Measurements from ENCODE around the gene SETD1B.
A peak's percentile ranks its signal among the peaks of the same experiment; 100 is the strongest.
"Not testable (repeated sequence)": the region's sequence is repeated elsewhere in the genome, so short reads cannot be mapped to it uniquely, and the experiment has no call there.

The SETD1B gene

DNA sequence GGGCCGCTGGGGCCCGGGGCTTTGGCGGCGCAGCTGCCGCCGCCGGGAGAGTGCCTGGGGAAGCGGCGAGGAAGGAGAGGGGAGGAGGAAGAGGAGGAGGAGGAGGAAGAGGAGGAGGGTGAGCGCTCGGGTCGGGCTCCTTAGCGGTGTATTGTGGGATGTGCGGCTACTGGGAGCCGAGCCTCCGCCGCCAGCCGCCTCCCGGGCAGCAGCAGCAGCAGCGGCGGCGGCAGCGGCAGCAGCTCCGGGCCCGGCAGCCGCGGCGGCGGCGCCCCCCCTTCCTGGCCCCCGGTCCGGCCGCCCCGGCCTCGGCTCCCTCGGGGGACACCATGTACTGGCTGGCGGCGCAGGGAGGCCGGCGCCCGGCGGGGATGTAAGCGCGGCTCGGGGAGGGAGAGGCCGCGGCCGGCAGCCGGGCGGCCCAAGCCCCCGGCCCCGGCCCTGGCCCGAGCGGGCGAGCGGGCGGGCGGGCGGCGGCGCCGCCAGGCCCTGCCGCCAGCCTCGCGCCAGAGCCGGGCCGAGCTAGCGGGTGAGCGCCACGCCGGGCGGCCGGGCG lies at the start of gene SETD1B:
TSS of gene SETD1B (plus strand) at position 149 of the 556 bp plus-strand sequence. CDS start 729 bp downstream, outside the sequence.
- Histone ChIP-seq H3K27ac (ENCODE audit: low read depth, low read length) (peak within 1 kb of the TSS; percentile 100), H3K4me1 (ENCODE audit: control insufficient read depth in 5 of 5, insufficient read depth in 5 of 5, low read length in 5 of 5) (peaks cover 9 to 64% (median 57%) of the 10 kb centered on the region in 5 donors), H3K36me3 (ENCODE audit: control insufficient read depth in 5 of 5, insufficient read depth in 5 of 5, low read length in 5 of 5) (peaks cover 0 to 19% (median 11%) of the 10 kb centered on the region in 5 donors), H3K27me3 (ENCODE audit: control insufficient read depth in 5 of 5, insufficient read depth in 4 of 5, low read length in 5 of 5) (no peaks in the 10 kb centered on the region), H3K9me3 (ENCODE audit: control insufficient read depth in 5 of 5, low read length in 5 of 5) (no peaks in the 10 kb centered on the region), H3K9ac (ENCODE audit: low read length in 5 of 5) (peak within 1 kb of the TSS in 4 of 5 donors; percentile 76 to 99 (median 96)), H3K4me3 (ENCODE audit: low read depth in 1 of 5, low read length in 5 of 5) (peak within 1 kb of the TSS; percentile 71 to 85 (median 76))

DNA sequence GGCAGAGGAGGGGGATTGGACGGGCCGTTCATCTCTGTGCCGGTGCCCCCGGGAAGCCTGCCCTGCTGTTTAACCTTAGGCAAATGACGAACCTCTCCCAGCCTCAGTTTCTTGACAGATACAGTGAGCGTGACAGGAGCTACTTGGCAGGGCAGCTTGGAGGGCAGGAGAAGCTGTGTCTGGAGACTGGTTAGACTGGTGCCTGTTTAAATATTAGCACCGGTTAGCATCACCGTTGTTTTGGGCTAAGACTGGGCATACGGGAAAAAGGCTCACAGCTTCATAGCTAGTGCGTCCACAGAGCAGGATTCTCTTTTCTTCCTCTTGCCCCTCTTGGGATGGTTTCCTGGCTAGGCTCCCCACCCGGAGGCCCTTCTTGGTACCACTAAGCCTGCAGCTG lies 49.0 kb upstream of the SETD1B start:
- Histone ChIP-seq H3K4me1 (ENCODE audit: control insufficient read depth in 5 of 5, insufficient read depth in 5 of 5, low read length in 5 of 5) (peaks cover 2 to 19% (median 10%) of the 10 kb centered on the region in 5 donors), H3K9ac (ENCODE audit: low read length in 5 of 5) (no peak overlapping the region), H3K36me3 (ENCODE audit: control insufficient read depth in 5 of 5, insufficient read depth in 5 of 5, low read length in 5 of 5) (peaks cover 0 to 36% (median 21%) of the 10 kb centered on the region in 5 donors), H3K27me3 (ENCODE audit: control insufficient read depth in 5 of 5, insufficient read depth in 4 of 5, low read length in 5 of 5) (no peaks in the 10 kb centered on the region), H3K4me3 (ENCODE audit: low read depth in 1 of 5, low read length in 5 of 5) (no peak overlapping the region), H3K27ac (ENCODE audit: low read depth, low read length) (no peak overlapping the region), H3K9me3 (ENCODE audit: control insufficient read depth in 5 of 5, low read length in 5 of 5) (no peaks in the 10 kb centered on the region)

DNA sequence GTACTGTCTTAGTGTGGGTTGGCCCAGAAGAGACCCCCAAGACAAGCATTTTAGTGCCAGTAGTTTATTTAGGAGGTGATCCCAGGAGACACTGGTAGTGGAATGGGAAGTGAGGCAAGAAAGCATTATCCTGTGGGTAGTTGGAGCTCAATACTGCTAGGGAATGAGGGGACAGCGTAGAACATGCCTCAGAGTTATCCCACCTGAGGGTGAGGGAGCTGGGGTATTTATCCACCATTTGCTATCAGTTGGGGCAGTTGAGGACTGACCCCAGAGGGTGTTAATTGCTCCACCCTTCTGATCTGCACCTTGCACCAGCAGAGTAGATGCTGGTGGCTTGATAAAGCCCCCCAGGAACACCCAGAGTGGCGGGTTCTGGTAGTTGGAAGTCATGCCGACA lies 48.2 kb upstream of the SETD1B start:
- Histone ChIP-seq H3K4me1 (ENCODE audit: control insufficient read depth in 5 of 5, insufficient read depth in 5 of 5, low read length in 5 of 5) (peaks cover 2 to 19% (median 10%) of the 10 kb centered on the region in 5 donors), H3K9ac (ENCODE audit: low read length in 5 of 5) (no peak overlapping the region), H3K36me3 (ENCODE audit: control insufficient read depth in 5 of 5, insufficient read depth in 5 of 5, low read length in 5 of 5) (peaks cover 0 to 28% (median 15%) of the 10 kb centered on the region in 5 donors), H3K4me3 (ENCODE audit: low read depth in 1 of 5, low read length in 5 of 5) (no peak overlapping the region), H3K27me3 (ENCODE audit: control insufficient read depth in 5 of 5, insufficient read depth in 4 of 5, low read length in 5 of 5) (no peaks in the 10 kb centered on the region), H3K27ac (ENCODE audit: low read depth, low read length) (no peak overlapping the region), H3K9me3 (ENCODE audit: control insufficient read depth in 5 of 5, low read length in 5 of 5) (no peaks in the 10 kb centered on the region)

DNA sequence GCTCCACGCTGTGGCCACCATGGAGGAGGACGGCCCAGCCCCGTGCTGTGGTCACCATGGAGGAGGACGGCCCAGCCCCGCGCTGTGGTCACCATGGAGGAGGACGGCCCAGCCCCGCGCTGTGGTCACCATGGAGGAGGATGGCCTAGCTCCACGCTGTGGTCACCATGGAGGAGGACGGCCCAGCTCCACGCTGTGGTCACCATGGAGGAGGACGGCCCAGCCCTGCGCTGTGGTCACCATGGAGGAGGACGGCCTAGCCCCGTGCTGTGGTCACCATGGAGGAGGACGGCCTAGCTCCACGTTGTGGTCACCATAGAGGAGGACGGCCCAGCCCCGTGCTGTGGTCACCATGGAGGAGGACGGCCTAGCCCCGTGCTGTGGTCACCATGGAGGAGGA lies 45.3 kb upstream of the SETD1B start:
- not testable (repeated sequence) for H3K9me3 ChIP-seq (ENCODE audit: control insufficient read depth in 5 of 5, low read length in 5 of 5); H3K27ac ChIP-seq (ENCODE audit: low read depth, low read length); H3K9ac ChIP-seq (ENCODE audit: low read length in 5 of 5); H3K4me3 ChIP-seq (ENCODE audit: low read depth in 1 of 5, low read length in 5 of 5); H3K27me3 ChIP-seq (ENCODE audit: control insufficient read depth in 5 of 5, insufficient read depth in 4 of 5, low read length in 5 of 5)
- peaks cover 2 to 18% (median 9%) of the 10 kb centered on the region in 5 donors for H3K4me1 ChIP-seq (ENCODE audit: control insufficient read depth in 5 of 5, insufficient read depth in 5 of 5, low read length in 5 of 5)
- H3K36me3 ChIP-seq (ENCODE audit: control insufficient read depth in 5 of 5, insufficient read depth in 5 of 5, low read length in 5 of 5): peaks cover 0 to 23% (median 19%) of the 10 kb centered on the region in 5 donors

DNA sequence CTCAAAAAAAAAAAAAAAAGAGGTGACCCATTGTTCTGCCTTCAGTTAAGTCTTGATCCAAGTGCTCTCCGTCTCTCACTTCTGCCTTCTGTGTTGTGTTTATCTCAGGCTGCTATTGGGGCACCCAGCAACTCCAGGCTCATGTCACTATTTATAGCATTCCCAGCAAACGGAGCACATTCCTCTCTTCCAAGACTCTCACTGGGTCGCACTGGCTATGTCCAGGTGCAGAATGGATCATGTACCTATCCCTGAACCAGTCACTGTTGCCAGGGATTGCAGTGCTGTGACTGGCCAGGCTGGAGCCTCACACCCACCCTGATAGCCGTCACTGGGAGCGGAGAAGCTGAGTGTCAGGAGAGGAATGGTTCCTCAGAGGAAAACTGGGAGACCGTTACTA lies 41.5 kb upstream of the SETD1B start:
- H3K9me3 ChIP-seq (ENCODE audit: control insufficient read depth in 5 of 5, low read length in 5 of 5): no peaks in the 10 kb centered on the region
- no peak overlapping the region for H3K9ac ChIP-seq (ENCODE audit: low read length in 5 of 5)
- no peaks in the 10 kb centered on the region for H3K27me3 ChIP-seq (ENCODE audit: control insufficient read depth in 5 of 5, insufficient read depth in 4 of 5, low read length in 5 of 5)
- H3K4me1 ChIP-seq (ENCODE audit: control insufficient read depth in 5 of 5, insufficient read depth in 5 of 5, low read length in 5 of 5): peaks cover 4 to 18% (median 6%) of the 10 kb centered on the region in 5 donors
- H3K36me3 ChIP-seq (ENCODE audit: control insufficient read depth in 5 of 5, insufficient read depth in 5 of 5, low read length in 5 of 5): peaks cover 0 to 19% (median 13%) of the 10 kb centered on the region in 5 donors
- H3K4me3 ChIP-seq (ENCODE audit: low read depth in 1 of 5, low read length in 5 of 5): no peak overlapping the region
- H3K27ac ChIP-seq (ENCODE audit: low read depth, low read length): no peak overlapping the region

DNA sequence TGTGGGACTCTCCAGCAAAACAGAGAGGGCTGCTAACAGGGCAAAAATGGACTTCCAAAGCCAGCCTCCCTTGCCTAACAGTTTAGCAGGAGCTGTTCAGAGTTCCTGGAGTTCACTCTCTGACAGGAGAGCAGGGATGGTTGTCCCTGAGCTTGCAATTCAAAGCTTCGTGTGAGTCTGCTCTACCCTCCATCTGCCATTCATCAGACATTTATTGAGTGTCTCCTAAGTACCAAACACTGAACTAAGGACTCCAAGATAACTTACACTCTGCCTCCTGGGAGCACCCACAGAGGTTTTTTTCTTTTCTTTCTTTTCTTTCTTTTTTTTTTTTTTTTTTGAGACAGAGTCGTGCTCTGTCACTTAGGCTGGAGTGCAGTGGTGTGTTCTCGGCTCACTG lies 39.0 kb upstream of the SETD1B start:
- H3K4me1 ChIP-seq (ENCODE audit: control insufficient read depth in 5 of 5, insufficient read depth in 5 of 5, low read length in 5 of 5): peaks cover 9 to 42% (median 27%) of the 10 kb centered on the region in 5 donors
- no peak overlapping the region for H3K27ac ChIP-seq (ENCODE audit: low read depth, low read length)
- no peak overlapping the region for H3K9ac ChIP-seq (ENCODE audit: low read length in 5 of 5)
- H3K9me3 ChIP-seq (ENCODE audit: control insufficient read depth in 5 of 5, low read length in 5 of 5): no peaks in the 10 kb centered on the region
- H3K4me3 ChIP-seq (ENCODE audit: low read depth in 1 of 5, low read length in 5 of 5): no peak overlapping the region
- H3K27me3 ChIP-seq (ENCODE audit: control insufficient read depth in 5 of 5, insufficient read depth in 4 of 5, low read length in 5 of 5): no peaks in the 10 kb centered on the region
- peaks cover 0 to 14% (median 7%) of the 10 kb centered on the region in 5 donors for H3K36me3 ChIP-seq (ENCODE audit: control insufficient read depth in 5 of 5, insufficient read depth in 5 of 5, low read length in 5 of 5)

DNA sequence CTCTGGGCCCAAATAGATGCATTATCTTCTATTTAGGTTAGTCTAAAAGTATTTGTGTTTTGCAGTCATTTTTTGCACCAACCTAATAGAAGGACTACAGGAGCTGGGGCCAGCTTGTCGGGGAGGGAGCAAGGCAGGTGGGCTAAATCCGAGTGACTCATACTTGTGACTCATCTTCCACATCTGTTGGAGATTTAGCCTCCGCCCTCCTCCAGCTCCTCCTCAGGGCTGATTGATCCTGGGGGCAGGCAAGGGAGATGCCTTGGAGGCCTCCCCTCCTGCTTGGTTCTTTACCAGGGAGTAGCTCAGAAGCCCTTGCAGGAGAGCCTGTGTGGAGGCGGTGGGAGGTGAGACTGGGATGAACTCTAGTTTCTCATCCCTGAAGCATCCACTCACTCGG lies 38.2 kb upstream of the SETD1B start:
- no peaks in the 10 kb centered on the region for H3K9me3 ChIP-seq (ENCODE audit: control insufficient read depth in 5 of 5, low read length in 5 of 5)
- no peak overlapping the region for H3K4me3 ChIP-seq (ENCODE audit: low read depth in 1 of 5, low read length in 5 of 5)
- H3K9ac ChIP-seq (ENCODE audit: low read length in 5 of 5): no peak overlapping the region
- H3K27ac ChIP-seq (ENCODE audit: low read depth, low read length): no peak overlapping the region
- H3K27me3 ChIP-seq (ENCODE audit: control insufficient read depth in 5 of 5, insufficient read depth in 4 of 5, low read length in 5 of 5): no peaks in the 10 kb centered on the region
- peaks cover 9 to 50% (median 35%) of the 10 kb centered on the region in 5 donors for H3K4me1 ChIP-seq (ENCODE audit: control insufficient read depth in 5 of 5, insufficient read depth in 5 of 5, low read length in 5 of 5)
- peaks cover 0 to 14% (median 7%) of the 10 kb centered on the region in 5 donors for H3K36me3 ChIP-seq (ENCODE audit: control insufficient read depth in 5 of 5, insufficient read depth in 5 of 5, low read length in 5 of 5)

DNA sequence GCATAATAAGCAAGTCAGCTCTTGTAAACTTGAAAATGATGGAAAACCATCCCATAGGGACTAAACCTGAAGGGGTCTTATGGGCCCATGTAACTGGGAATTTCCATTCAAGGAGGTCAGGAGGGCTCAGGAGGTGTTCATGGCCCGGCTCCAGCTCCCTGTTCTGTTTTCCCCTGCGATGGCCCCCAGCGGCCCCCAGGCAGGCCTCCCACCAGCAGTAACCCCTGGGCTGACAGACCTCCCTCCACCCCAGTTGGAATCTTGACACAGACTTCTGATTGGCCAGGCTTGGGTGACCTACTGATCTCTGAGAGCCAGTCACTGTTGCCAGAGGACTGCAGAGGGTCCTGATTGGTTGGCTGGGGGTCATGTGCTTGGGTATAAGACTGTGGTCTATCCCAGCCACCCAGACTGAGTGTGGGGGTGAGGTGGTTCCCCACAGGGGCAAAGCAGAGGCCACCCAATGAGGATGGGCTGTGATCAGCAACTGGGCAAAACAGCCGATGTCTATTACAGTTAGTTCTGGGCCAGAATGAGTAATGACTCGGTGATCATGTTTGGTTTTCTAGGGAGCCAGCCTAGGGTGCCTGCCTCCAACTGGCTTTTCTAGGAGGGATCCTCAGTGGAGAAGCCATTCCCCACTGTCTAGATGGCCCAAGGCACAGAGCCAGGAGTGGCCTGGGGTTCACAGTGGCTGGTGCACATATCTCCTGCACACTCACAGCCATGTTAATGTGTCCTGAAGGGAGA lies 37.3 kb upstream of the SETD1B start:
- no peak overlapping the region for H3K4me3 ChIP-seq (ENCODE audit: low read depth in 1 of 5, low read length in 5 of 5)
- peaks cover 0 to 12% (median 6%) of the 10 kb centered on the region in 5 donors for H3K36me3 ChIP-seq (ENCODE audit: control insufficient read depth in 5 of 5, insufficient read depth in 5 of 5, low read length in 5 of 5)
- peaks cover 9 to 58% (median 44%) of the 10 kb centered on the region in 5 donors for H3K4me1 ChIP-seq (ENCODE audit: control insufficient read depth in 5 of 5, insufficient read depth in 5 of 5, low read length in 5 of 5)
- H3K27me3 ChIP-seq (ENCODE audit: control insufficient read depth in 5 of 5, insufficient read depth in 4 of 5, low read length in 5 of 5): no peaks in the 10 kb centered on the region
- H3K9me3 ChIP-seq (ENCODE audit: control insufficient read depth in 5 of 5, low read length in 5 of 5): no peaks in the 10 kb centered on the region
- H3K9ac ChIP-seq (ENCODE audit: low read length in 5 of 5): no peak overlapping the region
- H3K27ac ChIP-seq (ENCODE audit: low read depth, low read length): no peak overlapping the region

DNA sequence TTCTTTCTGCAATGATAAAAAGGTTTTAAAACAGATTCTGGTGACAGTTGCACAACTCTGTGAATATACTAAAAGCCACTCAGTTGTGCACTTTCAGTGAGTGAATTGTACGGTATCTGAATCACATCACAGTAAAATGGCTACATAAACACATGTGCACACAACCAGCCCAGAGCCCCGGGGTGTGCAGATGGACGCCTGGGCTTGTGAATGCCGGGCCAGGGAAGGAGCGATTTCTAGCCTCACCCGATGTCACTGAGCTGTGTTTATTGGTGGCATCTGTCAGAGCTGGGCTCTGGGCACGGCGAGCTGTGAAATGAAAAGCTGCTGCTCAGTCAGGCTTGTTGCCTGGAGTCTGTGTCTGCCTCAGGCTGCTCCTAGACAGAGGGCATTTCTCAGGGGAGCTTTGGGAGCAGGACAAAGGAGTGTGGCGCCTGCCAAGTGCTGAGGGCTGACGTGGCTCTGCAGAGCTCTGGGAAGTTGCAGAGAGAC lies 36.2 kb upstream of the SETD1B start:
- Histone ChIP-seq H3K4me3 (ENCODE audit: low read depth in 1 of 5, low read length in 5 of 5) (peak overlapping the region in 2 of 5 donors; percentile 19 to 29), H3K9ac (ENCODE audit: low read length in 5 of 5) (peak overlapping the region in 1 of 5 donors; percentile 11), H3K27me3 (ENCODE audit: control insufficient read depth in 5 of 5, insufficient read depth in 4 of 5, low read length in 5 of 5) (no peaks in the 10 kb centered on the region), H3K9me3 (ENCODE audit: control insufficient read depth in 5 of 5, low read length in 5 of 5) (no peaks in the 10 kb centered on the region), H3K4me1 (ENCODE audit: control insufficient read depth in 5 of 5, insufficient read depth in 5 of 5, low read length in 5 of 5) (peaks cover 9 to 69% (median 52%) of the 10 kb centered on the region in 5 donors), H3K36me3 (ENCODE audit: control insufficient read depth in 5 of 5, insufficient read depth in 5 of 5, low read length in 5 of 5) (peaks cover 0 to 9% (median 2%) of the 10 kb centered on the region in 5 donors), H3K27ac (ENCODE audit: low read depth, low read length) (peak overlapping the region; percentile 59)

DNA sequence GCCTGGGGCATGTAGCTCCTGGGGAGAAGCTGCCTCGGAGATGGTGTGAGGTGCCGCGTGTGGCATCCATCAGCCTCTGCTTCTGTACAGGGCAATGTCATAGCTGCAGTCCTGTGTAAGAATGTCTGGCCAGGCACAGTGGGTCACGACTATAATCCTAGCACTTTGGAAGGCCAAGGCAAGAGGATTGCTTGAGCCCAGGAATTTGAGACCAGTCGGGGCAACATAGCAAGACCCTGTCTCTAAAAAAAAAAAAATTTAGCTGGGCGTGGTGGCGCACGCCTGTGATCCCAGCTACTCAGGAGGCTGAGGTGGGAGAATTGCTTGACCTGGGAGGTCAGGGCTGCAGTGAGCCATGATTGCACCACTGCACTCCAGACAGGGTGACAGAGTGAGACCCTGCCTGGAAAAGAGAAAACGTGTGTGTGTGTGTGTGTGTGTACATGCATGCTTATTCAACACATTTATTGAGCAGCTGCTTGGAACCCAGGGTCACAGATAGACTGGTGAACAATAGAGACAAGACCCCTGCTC lies 34.4 kb upstream of the SETD1B start:
- Histone ChIP-seq H3K27ac (ENCODE audit: low read depth, low read length) (peak overlapping the region; percentile 72), H3K4me3 (ENCODE audit: low read depth in 1 of 5, low read length in 5 of 5) (no peak overlapping the region), H3K4me1 (ENCODE audit: control insufficient read depth in 5 of 5, insufficient read depth in 5 of 5, low read length in 5 of 5) (peaks cover 11 to 82% (median 62%) of the 10 kb centered on the region in 5 donors)

More for the DNA sequence above, 34.4 kb upstream of the SETD1B start:
- Histone ChIP-seq H3K9me3 (ENCODE audit: control insufficient read depth in 5 of 5, low read length in 5 of 5) (no peaks in the 10 kb centered on the region), H3K36me3 (ENCODE audit: control insufficient read depth in 5 of 5, insufficient read depth in 5 of 5, low read length in 5 of 5) (peaks cover 0 to 6% (median 0%) of the 10 kb centered on the region in 5 donors), H3K27me3 (ENCODE audit: control insufficient read depth in 5 of 5, insufficient read depth in 4 of 5, low read length in 5 of 5) (no peaks in the 10 kb centered on the region), H3K9ac (ENCODE audit: low read length in 5 of 5) (no peak overlapping the region)

Data from subcutaneous abdominal adipose tissue (tissue), 5 donors.